ENCODE data around the gene KBTBD4.

GRCh38 chr11:47529951-47530350 lies 48.8 kb downstream of the KBTBD4 start:
- TF ChIP-seq CTCF (IDR thresholded peaks at IDR 0.05; ENCODE audit: poor library complexity, severe bottlenecking) (no peak), EP300 (conservative IDR thresholded peaks at IDR 0.05; ENCODE audit: poor library complexity, severe bottlenecking) (no peak), POLR2AphosphoS5 (IDR thresholded peaks at IDR 0.05) (no peak), EZH2 (IDR thresholded peaks at IDR 0.05; ENCODE audit: borderline replicate concordance, insufficient read depth, low read length, poor library complexity, severe bottlenecking) (no peak), TAF1 (IDR thresholded peaks at IDR 0.05; ENCODE audit: low read depth) (no peak), SMC3 (conservative IDR thresholded peaks at IDR 0.05; ENCODE audit: poor library complexity) (no peak), RAD21 (conservative IDR thresholded peaks at IDR 0.05) (no peak)
